HL-60 (cell line): ENCODE data around the gene TARM1.

ENCODE experiments used
- DNase-seq, 2 experiments: peaks; one replicate each; pipeline ENCODE4 v3.0.0-alpha.2; 2010 to 2020; ENCODE audit warnings: low read depth in 1 of 2, low spot score in 1 of 2
- H3K27ac ChIP-seq: fragments of 250-450 bp; sonication (Bioruptor Pico); replicated peaks from 2 replicates; pipeline ENCODE4 v1.5.1; 2020; ENCODE audit warnings: mild to moderate bottlenecking, moderate library complexity
- H3K27me3 ChIP-seq: fragments of 250-450 bp; sonication (Bioruptor Pico); 2 replicates; pipeline ENCODE4 v1.5.1; 2021; ENCODE audit warnings: mild to moderate bottlenecking, moderate library complexity; ENCODE audit not compliant: insufficient read depth, poor library complexity, severe bottlenecking
- H3K4me3 ChIP-seq: replicated peaks from 2 replicates; pipeline ENCODE4 v1.5.1; 2011; ENCODE audit warnings: mild to moderate bottlenecking, control low read depth, low read length; ENCODE audit not compliant: insufficient read depth
- GABPA ChIP-seq: IDR thresholded peaks from 2 replicates; pipeline ENCODE4 v1.6.1; 2012; ENCODE audit warnings: low read depth
- POLR2AphosphoS5 ChIP-seq: IDR thresholded peaks from 2 replicates; pipeline ENCODE4 v1.6.1; 2012; ENCODE audit warnings: low read depth
- SPI1 ChIP-seq: IDR thresholded peaks from 2 replicates; pipeline ENCODE4 v1.6.1; 2012; ENCODE audit warnings: low read depth, mild to moderate bottlenecking, borderline replicate concordance
- TF ChIP-seq, protein P1 (sequence below): IDR thresholded peaks from 2 replicates; pipeline ENCODE4 v1.6.1; 2012; ENCODE audit warnings: low read depth; ENCODE audit not compliant: insufficient replicate concordance
- TF ChIP-seq, protein P2 (sequence below): IDR thresholded peaks from one replicate; pipeline ENCODE4 v1.5.1; 2011; ENCODE audit warnings: low read length, control low read depth, inconsistent platforms; ENCODE audit not compliant: insufficient read depth

The TARM1 gene

DNA sequence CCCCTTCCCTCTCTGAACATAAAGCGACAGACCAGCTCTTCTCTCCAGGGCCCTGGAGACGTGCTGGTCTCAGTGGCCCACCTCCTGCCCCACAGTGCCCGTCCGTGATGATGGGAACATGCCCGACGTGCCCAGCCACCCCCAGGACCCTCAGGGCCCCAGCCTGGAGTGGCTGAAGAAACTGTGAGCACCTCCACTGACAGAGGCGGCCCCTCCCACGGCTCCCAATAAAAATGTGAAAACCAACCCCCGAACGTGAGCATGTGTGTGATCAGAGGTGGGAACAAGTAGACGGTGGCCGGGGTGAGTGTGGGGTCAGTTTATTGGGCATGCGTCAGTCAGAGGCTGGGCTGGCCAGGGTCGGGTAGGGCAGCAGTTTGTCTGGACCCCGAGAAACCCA is 25.6 kb upstream of the TARM1 start:
- no peak overlapping the region for H3K27ac ChIP-seq
- no peaks in the 10 kb centered on the region for H3K27me3 ChIP-seq
- no peak overlapping the region for H3K4me3 ChIP-seq
- TF ChIP-seq, protein P1, sequence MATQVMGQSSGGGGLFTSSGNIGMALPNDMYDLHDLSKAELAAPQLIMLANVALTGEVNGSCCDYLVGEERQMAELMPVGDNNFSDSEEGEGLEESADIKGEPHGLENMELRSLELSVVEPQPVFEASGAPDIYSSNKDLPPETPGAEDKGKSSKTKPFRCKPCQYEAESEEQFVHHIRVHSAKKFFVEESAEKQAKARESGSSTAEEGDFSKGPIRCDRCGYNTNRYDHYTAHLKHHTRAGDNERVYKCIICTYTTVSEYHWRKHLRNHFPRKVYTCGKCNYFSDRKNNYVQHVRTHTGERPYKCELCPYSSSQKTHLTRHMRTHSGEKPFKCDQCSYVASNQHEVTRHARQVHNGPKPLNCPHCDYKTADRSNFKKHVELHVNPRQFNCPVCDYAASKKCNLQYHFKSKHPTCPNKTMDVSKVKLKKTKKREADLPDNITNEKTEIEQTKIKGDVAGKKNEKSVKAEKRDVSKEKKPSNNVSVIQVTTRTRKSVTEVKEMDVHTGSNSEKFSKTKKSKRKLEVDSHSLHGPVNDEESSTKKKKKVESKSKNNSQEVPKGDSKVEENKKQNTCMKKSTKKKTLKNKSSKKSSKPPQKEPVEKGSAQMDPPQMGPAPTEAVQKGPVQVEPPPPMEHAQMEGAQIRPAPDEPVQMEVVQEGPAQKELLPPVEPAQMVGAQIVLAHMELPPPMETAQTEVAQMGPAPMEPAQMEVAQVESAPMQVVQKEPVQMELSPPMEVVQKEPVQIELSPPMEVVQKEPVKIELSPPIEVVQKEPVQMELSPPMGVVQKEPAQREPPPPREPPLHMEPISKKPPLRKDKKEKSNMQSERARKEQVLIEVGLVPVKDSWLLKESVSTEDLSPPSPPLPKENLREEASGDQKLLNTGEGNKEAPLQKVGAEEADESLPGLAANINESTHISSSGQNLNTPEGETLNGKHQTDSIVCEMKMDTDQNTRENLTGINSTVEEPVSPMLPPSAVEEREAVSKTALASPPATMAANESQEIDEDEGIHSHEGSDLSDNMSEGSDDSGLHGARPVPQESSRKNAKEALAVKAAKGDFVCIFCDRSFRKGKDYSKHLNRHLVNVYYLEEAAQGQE: no peak
- TF ChIP-seq POLR2AphosphoS5 (no peak), GABPA (no peak), SPI1 (no peak)
- TF ChIP-seq, protein P2, sequence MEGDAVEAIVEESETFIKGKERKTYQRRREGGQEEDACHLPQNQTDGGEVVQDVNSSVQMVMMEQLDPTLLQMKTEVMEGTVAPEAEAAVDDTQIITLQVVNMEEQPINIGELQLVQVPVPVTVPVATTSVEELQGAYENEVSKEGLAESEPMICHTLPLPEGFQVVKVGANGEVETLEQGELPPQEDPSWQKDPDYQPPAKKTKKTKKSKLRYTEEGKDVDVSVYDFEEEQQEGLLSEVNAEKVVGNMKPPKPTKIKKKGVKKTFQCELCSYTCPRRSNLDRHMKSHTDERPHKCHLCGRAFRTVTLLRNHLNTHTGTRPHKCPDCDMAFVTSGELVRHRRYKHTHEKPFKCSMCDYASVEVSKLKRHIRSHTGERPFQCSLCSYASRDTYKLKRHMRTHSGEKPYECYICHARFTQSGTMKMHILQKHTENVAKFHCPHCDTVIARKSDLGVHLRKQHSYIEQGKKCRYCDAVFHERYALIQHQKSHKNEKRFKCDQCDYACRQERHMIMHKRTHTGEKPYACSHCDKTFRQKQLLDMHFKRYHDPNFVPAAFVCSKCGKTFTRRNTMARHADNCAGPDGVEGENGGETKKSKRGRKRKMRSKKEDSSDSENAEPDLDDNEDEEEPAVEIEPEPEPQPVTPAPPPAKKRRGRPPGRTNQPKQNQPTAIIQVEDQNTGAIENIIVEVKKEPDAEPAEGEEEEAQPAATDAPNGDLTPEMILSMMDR: no peak
- DNase-seq: no peak

DNA sequence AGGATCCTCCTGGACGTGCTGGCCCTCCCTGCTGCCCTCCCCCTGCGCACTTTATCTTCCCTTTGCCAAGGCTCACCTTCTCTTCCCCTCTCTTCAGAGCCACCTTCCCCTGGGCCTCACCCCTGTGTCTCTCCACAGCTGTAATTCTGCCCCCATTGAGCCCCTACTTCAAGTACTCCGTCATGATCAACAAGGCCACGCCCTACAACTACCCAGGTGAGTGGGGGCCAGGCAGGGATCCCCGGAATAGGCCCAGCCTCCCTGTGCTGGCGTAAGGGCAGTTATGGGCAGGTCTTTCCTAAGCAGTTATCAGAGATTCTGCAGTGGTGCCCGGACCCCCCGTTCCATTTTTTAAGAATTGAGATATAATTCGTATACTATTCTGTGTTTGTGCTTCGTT is 24.6 kb upstream of the TARM1 start:
- H3K27me3 ChIP-seq: no peaks in the 10 kb centered on the region
- H3K4me3 ChIP-seq: no peak overlapping the region
- H3K27ac ChIP-seq: no peak overlapping the region
- TF ChIP-seq, protein P1: no peak
- TF ChIP-seq SPI1: no peak
- TF ChIP-seq GABPA: no peak
- TF ChIP-seq POLR2AphosphoS5: no peak
- TF ChIP-seq, protein P2: no peak
- DNase-seq: no peak

DNA sequence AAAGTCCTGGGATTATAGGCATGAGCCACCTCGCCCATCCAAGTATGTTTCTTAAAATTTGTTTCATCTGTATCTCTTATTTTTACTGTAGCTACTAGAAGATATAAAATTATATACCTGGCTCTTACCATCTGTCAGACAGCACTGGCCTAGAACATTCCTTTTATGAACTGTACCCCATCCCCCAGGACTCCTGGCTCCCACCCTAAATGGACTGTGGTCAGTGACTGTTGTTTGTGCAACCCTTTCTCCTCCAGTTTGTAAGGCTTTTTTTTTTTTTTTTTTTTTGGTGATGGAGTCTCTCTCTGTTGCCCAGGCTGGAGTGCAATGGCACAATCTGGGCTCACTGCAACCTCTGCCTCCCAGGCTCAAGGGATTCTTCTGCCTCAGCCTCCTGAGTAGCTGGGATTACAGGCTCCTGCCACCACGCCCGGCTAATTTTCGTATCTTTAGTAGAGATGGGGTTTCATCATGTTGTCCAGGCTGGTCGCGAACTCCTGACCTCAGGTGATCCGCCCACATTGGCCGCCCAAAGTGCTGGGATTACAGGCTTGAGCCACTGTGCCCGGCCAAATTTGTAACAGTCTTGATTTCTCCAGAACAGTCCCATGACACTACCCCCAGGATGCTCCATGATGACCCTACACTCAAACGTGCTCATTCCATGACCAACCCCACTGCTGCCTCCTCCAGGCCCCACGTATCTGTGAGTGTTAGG is 24.0 kb upstream of the TARM1 start:
- Histone ChIP-seq H3K27me3 (no peaks in the 10 kb centered on the region), H3K4me3 (no peak overlapping the region), H3K27ac (no peak overlapping the region)
- no peak for DNase-seq
- TF ChIP-seq SPI1: no peak
- TF ChIP-seq, protein P2: no peak
- TF ChIP-seq GABPA: no peak
- TF ChIP-seq, protein P1: no peak
- TF ChIP-seq POLR2AphosphoS5: no peak
